SK-N-SH (cell line): ENCODE results near the gene ACTN3. TPM values are rescaled to one million over a fixed set of nuclear protein-coding genes. Genes with fewer than 3 reads are reported as not detected.

ENCODE experiments used
- CTCF ChIA-PET: fragments of 300-600, 350-600 bp; formaldehyde crosslinking; extraction: SDS; loops from one replicate; lab custom pipeline; 2021; lab: Yijun Ruan, JAX
- POLR2A ChIA-PET: fragments of 350-600 bp; sonication (Branson Sonifier 250); formaldehyde crosslinking; extraction: SDS; loops from one replicate; lab custom pipeline; 2020; ENCODE audit warnings: antibody characterized with exemption, inconsistent platforms; lab: Yijun Ruan, JAX
- DNase-seq: peaks from one replicate; pipeline ENCODE4 v3.0.0; 2012
- H2AFZ ChIP-seq: fragments of 200-600 bp; sonication (generic); 2 replicates; pipeline ENCODE4 v1.8.1; 2016; ENCODE audit warnings: antibody characterized with exemption, mild to moderate bottlenecking, low read depth
- H3F3A ChIP-seq: fragments of 200-600 bp; sonication (generic); replicated peaks from 2 replicates; pipeline ENCODE3; 2016; ENCODE audit warnings: antibody characterized with exemption, mild to moderate bottlenecking; ENCODE audit not compliant: insufficient read depth
- H3K27ac ChIP-seq, 2 experiments: fragments of 200-500 bp in 1 of 2; fragments of 200-600 bp in 1 of 2; sonication (Bioruptor generic) in 1 of 2; sonication (generic), shearing (Covaris generic) in 1 of 2; 2 replicates each; pipeline versions ENCODE4 v1.5.1 to v1.6.1; 2014 to 2016; ENCODE audit warnings: low read depth in 2 of 2, inconsistent platforms in 1 of 2, low read length in 1 of 2, mild to moderate bottlenecking in 1 of 2, mixed read lengths in 1 of 2
- H3K27me3 ChIP-seq: fragments of 200-600 bp; sonication (generic), shearing (Covaris generic); 2 replicates; pipeline ENCODE4 v1.6.1; 2016; ENCODE audit warnings: mixed run types; ENCODE audit not compliant: insufficient read depth
- H3K36me3 ChIP-seq, 2 experiments: fragments of 200-500 bp in 1 of 2; fragments of 200-600 bp in 1 of 2; sonication (Bioruptor generic) in 1 of 2; sonication (generic) in 1 of 2; replicated peaks in 1 of 2; 2 replicates each; pipeline versions ENCODE3 to v1.5.1; 2014 to 2016; ENCODE audit warnings: low read length in 1 of 2, mild to moderate bottlenecking in 1 of 2; ENCODE audit not compliant: insufficient read depth in 2 of 2, control insufficient read depth in 1 of 2
- H3K4me1 ChIP-seq, 2 experiments: fragments of 200-500 bp in 1 of 2; fragments of 200-600 bp in 1 of 2; sonication (Bioruptor generic) in 1 of 2; sonication (generic), shearing (Covaris generic) in 1 of 2; 2 replicates each; pipeline versions ENCODE4 v1.5.1 to v1.6.1; 2014 to 2016; ENCODE audit warnings: low read depth in 1 of 2, low read length in 1 of 2, mixed run types in 1 of 2; ENCODE audit not compliant: insufficient read depth in 2 of 2, control insufficient read depth in 1 of 2
- H3K4me2 ChIP-seq: fragments of 200-600 bp; sonication (generic), shearing (Covaris generic); 2 replicates; pipeline ENCODE4 v1.6.1; 2017; ENCODE audit warnings: mixed run types
- H3K4me3 ChIP-seq, 2 experiments: fragments of 200-500 bp in 1 of 2; fragments of 200-600 bp in 1 of 2; sonication (Bioruptor generic) in 1 of 2; sonication (generic), shearing (Covaris generic) in 1 of 2; 2 replicates each; pipeline versions ENCODE4 v1.5.1 to v1.8.1; 2014 to 2016; ENCODE audit warnings: low read depth in 2 of 2, inconsistent platforms in 1 of 2, low read length in 1 of 2, mild to moderate bottlenecking in 1 of 2, mixed read lengths in 1 of 2, moderate library complexity in 1 of 2
- H3K79me2 ChIP-seq: fragments of 200-600 bp; sonication (generic); 2 replicates; pipeline ENCODE4 v1.8.1; 2017; ENCODE audit warnings: mild to moderate bottlenecking; ENCODE audit not compliant: insufficient read depth
- H3K9ac ChIP-seq: fragments of 200-600 bp; sonication (generic); 2 replicates; pipeline ENCODE4 v1.6.1; 2017; ENCODE audit warnings: mixed run types
- H3K9me2 ChIP-seq: fragments of 200-600 bp; sonication (generic); 2 replicates; pipeline ENCODE4 v1.6.1; 2017; ENCODE audit warnings: mixed run types
- H3K9me3 ChIP-seq: fragments of 200-600 bp; sonication (generic); 2 replicates; pipeline ENCODE4 v1.6.1; 2017; ENCODE audit warnings: mixed run types, mild to moderate bottlenecking, moderate library complexity
- H4K20me1 ChIP-seq: fragments of 200-600 bp; sonication (generic); 2 replicates; pipeline ENCODE4 v1.6.1; 2017; ENCODE audit warnings: mild to moderate bottlenecking, mixed run types; ENCODE audit not compliant: insufficient read depth
- ELF1 ChIP-seq: IDR thresholded peaks from 2 replicates; pipeline ENCODE4 v1.4.0; 2012
- EZH2phosphoT487 ChIP-seq: fragments of 200-600 bp; sonication (generic); IDR thresholded peaks from 2 replicates; pipeline ENCODE4 v1.6.1; 2017; ENCODE audit warnings: low read depth, mixed run types, mild to moderate bottlenecking, antibody characterized with exemption, moderate library complexity, borderline replicate concordance
- FOXM1 ChIP-seq: IDR thresholded peaks from 2 replicates; pipeline ENCODE4 v1.4.0; 2012; ENCODE audit warnings: low read depth, mild to moderate bottlenecking
- GABPA ChIP-seq: IDR thresholded peaks from 2 replicates; pipeline ENCODE4 v1.4.0; 2012; ENCODE audit warnings: low read depth, mild to moderate bottlenecking
- GATA2 ChIP-seq: sonication (generic); formaldehyde crosslinking; IDR thresholded peaks from 2 replicates; pipeline ENCODE4 v1.5.0; 2020; ENCODE audit warnings: mild to moderate bottlenecking, missing genetic modification reagents
- IRF3 ChIP-seq: fragments of 150-350 bp; IDR thresholded peaks from 2 replicates; pipeline ENCODE4 v1.6.1; 2016; ENCODE audit warnings: mild to moderate bottlenecking, low read depth, low read length
- JUND ChIP-seq: IDR thresholded peaks from 2 replicates; pipeline ENCODE4 v1.4.0; 2012
- MEF2A ChIP-seq: IDR thresholded peaks from 2 replicates; pipeline ENCODE4 v1.4.0; 2012; ENCODE audit warnings: low read depth, borderline replicate concordance
- NFIC ChIP-seq: IDR thresholded peaks from 2 replicates; pipeline ENCODE4 v1.4.0; 2012; ENCODE audit warnings: borderline replicate concordance
- PBX3 ChIP-seq: IDR thresholded peaks from 2 replicates; pipeline ENCODE4; 2012
- POLR2AphosphoS5 ChIP-seq: IDR thresholded peaks from 2 replicates; pipeline ENCODE4 v1.6.1; 2012; ENCODE audit warnings: low read depth, low read length
- RXRA ChIP-seq: IDR thresholded peaks from 2 replicates; pipeline ENCODE4 v1.4.0; 2012; ENCODE audit warnings: low read depth, mild to moderate bottlenecking, borderline replicate concordance
- SIN3A ChIP-seq: IDR thresholded peaks from 2 replicates; pipeline ENCODE4 v1.6.1; 2012; ENCODE audit warnings: low read depth, mild to moderate bottlenecking, low read length, moderate library complexity, borderline replicate concordance
- SMC3 ChIP-seq: IDR thresholded peaks from 2 replicates; pipeline ENCODE4 v1.6.1; 2012; ENCODE audit warnings: low read depth, low read length, improper control_type of control experiment
- TCF12 ChIP-seq: IDR thresholded peaks from 2 replicates; pipeline ENCODE4 v1.4.0; 2012
- TEAD4 ChIP-seq: IDR thresholded peaks from 2 replicates; pipeline ENCODE4 v1.4.0; 2012; ENCODE audit warnings: mild to moderate bottlenecking, borderline replicate concordance; ENCODE audit not compliant: insufficient read depth
- USF2 ChIP-seq: fragments of 150-350 bp; IDR thresholded peaks from 2 replicates; pipeline ENCODE4 v1.6.1; 2017; ENCODE audit warnings: antibody characterized with exemption, low read length, low read depth, borderline replicate concordance
- YY1 ChIP-seq: IDR thresholded peaks from 2 replicates; pipeline ENCODE4 v1.4.0; 2012; ENCODE audit warnings: low read depth, mild to moderate bottlenecking
- WGBS: methylation state at CpG from one replicate; pipeline ENCODE4 v1.1.6; 2017; ENCODE audit warnings: low lambda C conversion rate; 5-methylcytosine and 5-hydroxymethylcytosine counted together
- polyA plus RNA-seq, 3 experiments: library from polyadenylated mRNA; depleted of rRNA; stranded (reverse); fragments of >200 nt; gene quantifications; 2 replicates each; pipeline ENCODE4 v1.2.3, GENCODE V29; 2012

The ACTN3 gene
- polyA plus RNA-seq, 1 of the 3 experiments (the other 2 are of a cell fraction) = 0.02 TPM

GRCh38 chr11:66600219-66600618 lies 53.5 kb downstream of the ACTN3 start:
- WGBS = 100% methylated on average over 2 of the region's 2 CpGs
- Histone ChIP-seq H3K36me3 (peaks cover 5 to 18% of the 10 kb centered on the region in 2 experiments), H3K4me1 (peaks cover 3 to 8% of the 10 kb centered on the region in 2 experiments; a peak in 1 of 4 replicates), H3K4me2 (no peak overlapping the region), H3F3A (peaks cover 7% of the 10 kb centered on the region), H3K9ac (no peak overlapping the region), H3K27me3 (no peaks in the 10 kb centered on the region), H4K20me1 (no peaks in the 10 kb centered on the region), H3K9me2 (no peaks in the 10 kb centered on the region), H3K79me2 (no peaks in the 10 kb centered on the region), H3K4me3 (no peak overlapping the region), H3K9me3 (no peaks in the 10 kb centered on the region), H3K27ac (no peak overlapping the region), H2AFZ (no peak overlapping the region)
- POLR2A ChIA-PET = no interaction called here
- CTCF ChIA-PET = interaction anchor here (1.4 kb wide), 1 partner anchor 78 kb away, joined by 3 read pairs; no protein-coding TSS in a partner anchor
- DNase-seq = no peak
- TF ChIP-seq MEF2A (no peak), JUND (no peak), POLR2AphosphoS5 (no peak), ELF1 (no peak), SIN3A (no peak), USF2 (no peak), IRF3 (no peak), PBX3 (no peak), RXRA (no peak), GATA2 (CRISPR knock-in tag) (no peak), SMC3 (no peak), EZH2phosphoT487 (no peak), TCF12 (no peak), FOXM1 (no peak), NFIC (no peak), YY1 (no peak), GABPA (no peak), TEAD4 (no peak)
